ENCODE data around the gene SEC16A. TPM values are rescaled to one million over a fixed set of nuclear protein-coding genes. Genes with fewer than 3 reads are reported as not detected.

Gene SEC16A
- total and polyA plus RNA-seq, 2 donors from 2014 or later: 37.0 to 67.1 TPM

GRCh38 chr9:136528716-136529341, 46.0 kb upstream of the SEC16A start:
- Histone ChIP-seq H3K9ac (ENCODE audit: low read length in 3 of 3) (no peak overlapping the region), H3K27ac (ENCODE audit: low read depth in 2 of 2, low read length in 2 of 2) (no peak overlapping the region), H3K9me3 (ENCODE audit: control insufficient read depth in 2 of 3, insufficient read depth in 1 of 3, low read length in 3 of 3) (no peaks in the 10 kb centered on the region), H3K4me1 (ENCODE audit: control insufficient read depth in 2 of 3, insufficient read depth in 2 of 3, low read depth in 1 of 3, low read length in 3 of 3) (peaks cover 0 to 64% (median 12%) of the 10 kb centered on the region in 3 donors), H3K27me3 (ENCODE audit: control insufficient read depth, insufficient read depth, low read length) (no peaks in the 10 kb centered on the region), H3K36me3 (ENCODE audit: control insufficient read depth in 2 of 3, insufficient read depth in 3 of 3, low read length in 3 of 3) (no peaks in the 10 kb centered on the region), H3K4me3 (ENCODE audit: low read length in 3 of 3) (no peak overlapping the region)
- DNase-seq (no peak), FAIRE-seq (no peak)
- intact Hi-C loops (cut with DNase I): no loop called here
- TF ChIP-seq CTCF (IDR thresholded peaks at IDR 0.05; ENCODE audit: borderline replicate concordance, extremely low read depth, insufficient read depth): no peak

GRCh38 chr9:136527721-136528710, 45.2 kb upstream of the SEC16A start:
- H3K27ac ChIP-seq (ENCODE audit: low read depth in 2 of 2, low read length in 2 of 2): peak overlapping the region in 1 of 2 donors; percentile 17
- TF ChIP-seq CTCF (IDR thresholded peaks at IDR 0.05; ENCODE audit: borderline replicate concordance, extremely low read depth, insufficient read depth): no peak
- H3K4me3 ChIP-seq (ENCODE audit: low read length in 3 of 3): no peak overlapping the region
- peaks cover 0 to 59% (median 12%) of the 10 kb centered on the region in 3 donors for H3K4me1 ChIP-seq (ENCODE audit: control insufficient read depth in 2 of 3, insufficient read depth in 2 of 3, low read depth in 1 of 3, low read length in 3 of 3)
- no peaks in the 10 kb centered on the region for H3K36me3 ChIP-seq (ENCODE audit: control insufficient read depth in 2 of 3, insufficient read depth in 3 of 3, low read length in 3 of 3)
- no peaks in the 10 kb centered on the region for H3K9me3 ChIP-seq (ENCODE audit: control insufficient read depth in 2 of 3, insufficient read depth in 1 of 3, low read length in 3 of 3)
- DNase-seq: peak in 4 of 5 donors; percentile 71 to 85 (median 82)
- H3K9ac ChIP-seq (ENCODE audit: low read length in 3 of 3): no peak overlapping the region
- no peaks in the 10 kb centered on the region for H3K27me3 ChIP-seq (ENCODE audit: control insufficient read depth, insufficient read depth, low read length)
- intact Hi-C loops (cut with DNase I): no loop called here
- FAIRE-seq: no peak

- TF ChIP-seq CTCF (IDR thresholded peaks at IDR 0.05; ENCODE audit: borderline replicate concordance, extremely low read depth, insufficient read depth): no peak
- Histone ChIP-seq H3K9ac (ENCODE audit: low read length in 3 of 3) (no peak overlapping the region), H3K27me3 (ENCODE audit: control insufficient read depth, insufficient read depth, low read length) (no peaks in the 10 kb centered on the region), H3K9me3 (ENCODE audit: control insufficient read depth in 2 of 3, insufficient read depth in 1 of 3, low read length in 3 of 3) (no peaks in the 10 kb centered on the region), H3K4me3 (ENCODE audit: low read length in 3 of 3) (no peak overlapping the region), H3K36me3 (ENCODE audit: control insufficient read depth in 2 of 3, insufficient read depth in 3 of 3, low read length in 3 of 3) (no peaks in the 10 kb centered on the region), H3K27ac (ENCODE audit: low read depth in 2 of 2, low read length in 2 of 2) (no peak overlapping the region), H3K4me1 (ENCODE audit: control insufficient read depth in 2 of 3, insufficient read depth in 2 of 3, low read depth in 1 of 3, low read length in 3 of 3) (peaks cover 0 to 59% (median 12%) of the 10 kb centered on the region in 3 donors)
- intact Hi-C loops (cut with DNase I): no loop called here
- DNase-seq (no peak), FAIRE-seq (no peak)
Observed at GRCh38 chr9:136527131-136527530, 44.3 kb upstream of the SEC16A start.
